ENCODE measurements around the gene STAT5A.
"Not testable (repeated sequence)": the region's sequence is repeated elsewhere in the genome, so short reads cannot be mapped to it uniquely, and the experiment has no call there.

The STAT5A gene

GRCh38 chr17:42286411-42287221 is 1.7 kb upstream of the STAT5A start:
- no peak for DNase-seq

GRCh38 chr17:42287305-42287976 is 857 bp upstream of the STAT5A start:
- no peak for DNase-seq

DNA sequence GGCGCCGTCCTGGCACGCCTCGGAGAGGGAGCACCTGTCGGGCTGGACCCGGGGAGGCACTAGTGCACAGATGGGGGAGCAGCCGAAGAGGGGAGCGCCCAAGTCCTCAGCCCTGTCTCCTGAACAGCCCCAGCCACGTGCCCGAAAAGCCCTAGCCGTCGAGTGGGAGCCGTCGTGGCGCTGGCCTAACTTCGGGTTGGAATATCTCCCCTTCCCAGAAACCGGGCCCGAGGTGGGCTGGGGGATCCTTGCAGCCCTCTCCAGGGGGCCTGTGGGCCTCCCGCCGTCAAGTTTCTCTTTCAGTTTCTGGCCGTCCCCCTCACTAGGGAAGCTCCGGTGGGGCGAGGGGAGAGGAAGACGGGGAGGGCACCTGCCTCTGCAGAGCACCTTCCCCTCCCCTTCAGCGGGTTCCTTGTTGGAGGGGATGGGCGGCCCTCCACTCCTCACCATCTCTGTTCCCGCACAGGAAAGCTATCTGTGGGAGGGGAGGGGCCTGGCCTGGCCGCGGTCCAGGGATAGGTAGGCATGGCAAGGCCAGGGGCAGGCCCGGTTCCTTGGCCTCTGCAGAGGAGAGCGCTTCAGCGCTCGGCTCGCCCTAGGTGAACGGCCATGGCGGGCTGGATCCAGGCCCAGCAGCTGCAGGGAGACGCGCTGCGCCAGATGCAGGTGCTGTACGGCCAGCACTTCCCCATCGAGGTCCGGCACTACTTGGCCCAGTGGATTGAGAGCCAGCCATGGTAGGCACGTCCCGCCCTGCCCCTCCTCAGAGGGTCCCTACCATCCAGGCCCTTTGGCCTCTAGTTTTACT is 709 bp downstream of the STAT5A start:
- DNase-seq: no peak

GRCh38 chr17:42289611-42290181 is 1.4 kb downstream of the STAT5A start:
- no peak for DNase-seq

DNA sequence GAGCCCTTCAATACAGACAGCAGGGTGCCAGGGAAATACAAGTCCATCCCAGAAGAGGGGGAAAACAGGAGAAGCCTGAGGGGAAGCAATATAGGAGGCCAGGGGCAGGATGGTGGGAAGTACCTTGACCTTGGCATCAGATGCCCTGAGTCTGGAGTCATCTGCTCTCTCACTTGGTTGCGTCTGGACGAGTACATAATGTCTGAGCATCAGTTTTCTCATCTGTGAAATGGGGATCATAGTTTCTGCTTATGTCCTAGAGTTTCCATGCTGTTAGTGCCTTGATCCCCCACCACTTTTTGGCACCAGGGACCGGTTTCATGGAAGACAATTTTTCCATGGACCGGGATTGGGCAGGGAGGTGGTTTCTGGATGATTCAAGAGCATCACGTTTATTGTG is 2.3 kb downstream of the STAT5A start:
- no peak for DNase-seq

DNA sequence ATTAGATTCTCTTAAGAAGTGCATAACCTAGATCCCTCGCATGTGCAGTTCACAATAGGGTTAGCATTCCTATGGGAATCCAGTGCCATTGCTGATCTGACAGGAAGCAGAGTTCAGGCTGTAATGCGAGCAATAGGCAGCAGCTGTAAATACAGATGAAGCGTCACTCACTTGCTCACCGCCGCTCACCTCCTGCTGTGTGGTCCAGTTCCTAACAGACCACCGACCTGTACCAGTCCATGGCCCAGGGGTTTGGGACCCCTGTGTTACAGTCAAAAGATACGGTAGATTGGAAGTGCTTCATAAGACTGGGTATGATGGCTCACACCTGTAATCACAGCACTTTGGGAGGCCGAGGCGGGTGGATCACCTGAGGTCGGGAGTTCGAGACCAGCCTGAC is 2.8 kb downstream of the STAT5A start:
- no peak for DNase-seq

- DNase-seq: no peak
Measured at GRCh38 chr17:42294469-42295398, 6.4 kb downstream of the STAT5A start.

DNA sequence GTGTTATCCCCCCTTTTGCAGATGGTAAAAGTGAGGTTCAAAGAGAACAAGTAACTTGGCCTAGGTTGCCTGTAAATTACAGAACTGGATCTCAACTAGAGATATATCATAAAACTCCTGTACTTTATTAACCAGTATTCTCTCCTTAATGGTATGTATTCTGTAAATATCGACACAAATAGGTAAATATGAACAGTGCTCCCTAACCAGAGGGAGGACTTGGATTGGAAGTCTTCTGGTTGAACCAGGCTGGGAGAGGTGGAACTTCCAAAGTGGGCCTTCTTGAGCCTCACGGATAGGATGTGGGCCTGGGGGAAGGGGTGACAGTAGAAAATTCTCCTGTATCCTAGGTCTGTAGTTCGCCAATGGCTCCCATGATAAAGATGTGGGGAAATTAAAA is 7.7 kb downstream of the STAT5A start:
- DNase-seq: no peak

DNA sequence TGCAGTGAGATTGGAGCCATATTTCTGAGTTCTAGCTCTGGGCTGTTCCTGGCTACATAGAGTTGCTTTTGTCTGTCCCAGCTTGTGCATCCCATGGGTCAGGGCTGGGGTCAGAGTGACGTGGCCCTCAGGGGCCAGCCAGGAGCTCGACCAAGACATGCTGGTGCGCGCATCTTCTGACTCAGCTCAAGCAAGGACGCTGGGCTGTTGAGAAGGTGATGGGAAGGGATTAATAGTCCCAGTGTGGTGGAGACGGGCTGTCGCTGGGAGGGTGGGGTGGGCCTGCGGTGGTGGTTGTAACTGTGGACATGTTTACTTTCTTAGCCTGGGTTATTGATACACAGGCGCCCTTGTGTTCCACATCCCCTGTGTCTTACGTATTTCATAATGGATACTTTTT is 9.5 kb downstream of the STAT5A start:
- DNase-seq: not testable (repeated sequence)

- not testable (repeated sequence) for DNase-seq
Measured at GRCh38 chr17:42299361-42299760, 11.1 kb downstream of the STAT5A start.

DNA sequence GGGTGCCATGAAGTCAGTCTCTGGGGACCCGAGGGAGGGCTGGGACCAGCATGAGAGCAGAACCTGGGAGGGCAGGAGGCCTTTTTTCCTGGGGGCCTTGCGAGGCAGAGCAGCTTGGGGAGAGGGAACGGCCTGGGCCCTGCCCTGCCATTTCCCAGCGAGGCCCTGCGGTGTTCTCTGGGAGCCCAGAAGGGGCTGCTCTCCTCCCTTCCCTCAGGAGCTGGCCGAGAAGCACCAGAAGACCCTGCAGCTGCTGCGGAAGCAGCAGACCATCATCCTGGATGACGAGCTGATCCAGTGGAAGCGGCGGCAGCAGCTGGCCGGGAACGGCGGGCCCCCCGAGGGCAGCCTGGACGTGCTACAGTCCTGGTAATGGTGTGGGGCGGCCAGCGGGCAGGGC is 11.6 kb downstream of the STAT5A start:
- DNase-seq: not testable (repeated sequence)

DNA sequence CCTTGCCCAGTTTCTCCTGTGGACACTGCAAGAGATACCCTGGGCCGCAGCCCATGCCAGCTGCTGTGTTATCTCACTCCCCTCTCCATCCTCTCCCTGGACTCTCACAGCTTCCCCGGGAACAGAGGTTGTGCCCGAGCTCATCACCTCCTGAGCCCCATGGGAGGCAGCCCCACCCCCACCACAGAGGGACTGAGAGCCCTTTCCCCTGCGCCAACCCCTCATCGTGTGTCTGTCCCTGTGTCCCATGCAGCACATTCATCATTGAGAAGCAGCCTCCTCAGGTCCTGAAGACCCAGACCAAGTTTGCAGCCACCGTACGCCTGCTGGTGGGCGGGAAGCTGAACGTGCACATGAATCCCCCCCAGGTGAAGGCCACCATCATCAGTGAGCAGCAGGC is 12.7 kb downstream of the STAT5A start:
- no peak for DNase-seq

GRCh38 chr17:42303694-42304093 is 15.4 kb downstream of the STAT5A start:
- no peak for DNase-seq

- no peak for DNase-seq
Measured at GRCh38 chr17:42304187-42305030, 16.1 kb downstream of the STAT5A start.

- DNase-seq: not testable (repeated sequence)
Measured at GRCh38 chr17:42305031-42305330, 16.7 kb downstream of the STAT5A start.

DNA sequence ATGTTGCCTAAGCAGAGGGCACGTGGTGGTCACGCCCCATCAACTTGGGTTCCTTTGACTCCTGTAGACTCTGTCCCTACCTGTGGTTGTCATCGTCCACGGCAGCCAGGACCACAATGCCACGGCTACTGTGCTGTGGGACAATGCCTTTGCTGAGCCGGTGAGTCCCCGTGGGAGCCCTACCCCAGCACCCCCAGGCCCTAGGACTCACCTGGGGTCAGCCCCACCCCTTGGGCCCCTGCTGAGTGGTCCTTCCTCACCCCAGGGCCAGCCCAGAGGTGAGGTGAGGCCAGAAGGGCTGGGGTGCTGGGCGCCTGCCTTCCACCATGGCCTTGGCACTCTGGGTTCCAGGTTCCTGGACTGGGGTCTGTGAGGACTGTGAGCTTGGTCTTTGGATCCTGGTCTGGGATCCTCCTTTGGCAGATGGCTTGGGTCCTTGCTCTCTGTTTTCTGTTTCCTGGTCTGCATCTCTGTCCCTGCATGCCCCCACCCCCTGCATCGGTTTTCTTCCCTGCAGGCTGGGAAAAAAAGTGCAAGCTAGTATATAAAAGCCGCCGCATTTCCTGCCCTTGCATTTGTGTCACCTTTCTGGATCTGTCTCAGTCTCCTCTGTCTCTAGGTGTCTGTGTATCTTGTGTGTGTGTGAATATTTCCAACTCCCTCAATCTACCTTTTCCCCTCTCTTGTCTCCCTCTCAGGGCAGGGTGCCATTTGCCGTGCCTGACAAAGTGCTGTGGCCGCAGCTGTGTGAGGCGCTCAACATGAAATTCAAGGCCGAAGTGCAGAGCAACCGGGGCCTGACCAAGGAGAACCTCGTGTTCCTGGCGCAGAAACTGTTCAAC is 17.5 kb downstream of the STAT5A start:
- DNase-seq: no peak

- no peak for DNase-seq
Measured at GRCh38 chr17:42306385-42306667, 18.0 kb downstream of the STAT5A start.

- no peak for DNase-seq
Measured at GRCh38 chr17:42307362-42307927, 19.1 kb downstream of the STAT5A start.

- DNase-seq: no peak
Measured at GRCh38 chr17:42308446-42308845, 20.1 kb downstream of the STAT5A start.

DNA sequence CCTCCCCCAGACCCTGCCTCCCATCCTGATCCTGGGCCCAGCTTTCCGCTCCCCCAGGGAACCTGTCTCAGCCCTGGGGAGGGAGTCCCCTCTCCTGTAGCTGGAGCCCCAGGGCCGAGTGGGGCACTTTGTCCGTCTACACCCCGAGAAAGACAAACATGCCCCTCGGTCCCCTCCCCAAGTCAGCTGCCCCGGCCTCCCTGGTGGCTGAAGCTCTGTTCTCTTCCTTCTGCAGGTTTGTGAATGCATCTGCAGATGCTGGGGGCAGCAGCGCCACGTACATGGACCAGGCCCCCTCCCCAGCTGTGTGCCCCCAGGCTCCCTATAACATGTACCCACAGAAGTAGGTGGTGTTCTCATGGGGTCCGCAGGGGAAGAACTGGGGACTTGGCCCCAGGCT is 20.8 kb downstream of the STAT5A start:
- DNase-seq: no peak

Measured in NCI-H1417 treated with DMSO at 0.1 percent for 48 hours (cell line).